Keratinocyte (primary cell): ENCODE results near the gene TAF1B. TPM values are rescaled to one million over a fixed set of nuclear protein-coding genes. Genes with fewer than 3 reads are reported as not detected.

Source experiments
- DNase-seq: peaks from one replicate; pipeline ENCODE4 v3.0.0-alpha.2; 2011; ENCODE audit warnings: low read depth, missing footprints, low spot score
- FAIRE-seq: peaks from 2 replicates; lab custom pipeline; 2011; peaks lifted over from hg19 to GRCh38; lab: Jason Lieb, UNC
- H2AFZ ChIP-seq: 2 replicates; pipeline ENCODE4 v1.6.0; 2012; ENCODE audit warnings: low read length, control low read depth, inconsistent platforms; ENCODE audit not compliant: control insufficient read depth
- H3K27ac ChIP-seq: 2 replicates; pipeline ENCODE4 v1.5.1; 2011; ENCODE audit warnings: low read length; ENCODE audit not compliant: control insufficient read depth, insufficient read depth
- H3K27me3 ChIP-seq: 3 replicates; pipeline ENCODE4 v1.6.0; 2011; ENCODE audit warnings: low read length; ENCODE audit not compliant: control insufficient read depth, insufficient read depth; ENCODE audit errors: extremely low read depth
- H3K36me3 ChIP-seq, 2 experiments: 2 replicates in 1 of 2; 3 replicates in 1 of 2; pipeline ENCODE4 v1.5.1; 2011; ENCODE audit warnings: low read length in 2 of 2, mild to moderate bottlenecking in 1 of 2; ENCODE audit not compliant: control insufficient read depth in 2 of 2, insufficient read depth in 2 of 2; ENCODE audit errors: extremely low read depth in 1 of 2
- H3K4me1 ChIP-seq: 3 replicates; pipeline ENCODE4 v1.5.1; 2011; ENCODE audit warnings: low read length; ENCODE audit not compliant: control insufficient read depth, insufficient read depth; ENCODE audit errors: extremely low read depth
- H3K4me2 ChIP-seq: 3 replicates; pipeline ENCODE4 v1.6.0; 2011; ENCODE audit warnings: low read depth, low read length; ENCODE audit not compliant: control insufficient read depth, insufficient read depth; ENCODE audit errors: extremely low read depth
- H3K4me3 ChIP-seq, 3 experiments: fragments of 200-600 bp in 1 of 3; sonication (generic) in 1 of 3; 2 replicates in 2 of 3; 3 replicates in 1 of 3; pipeline ENCODE4 v1.5.1; 2011 to 2016; ENCODE audit warnings: low read length in 3 of 3, mild to moderate bottlenecking in 3 of 3, control low read depth in 2 of 3, inconsistent platforms in 1 of 3, low read depth in 1 of 3, mixed read lengths in 1 of 3, mixed run types in 1 of 3, moderate library complexity in 1 of 3; ENCODE audit not compliant: control insufficient read depth in 2 of 3, insufficient read depth in 2 of 3; ENCODE audit errors: extremely low read depth in 1 of 3
- H3K79me2 ChIP-seq: 2 replicates; pipeline ENCODE4 v1.6.0; 2012; ENCODE audit warnings: low read length; ENCODE audit not compliant: control insufficient read depth, insufficient read depth
- H3K9ac ChIP-seq: 3 replicates; pipeline ENCODE4 v1.6.0; 2011; ENCODE audit warnings: low read length; ENCODE audit not compliant: control insufficient read depth, insufficient read depth; ENCODE audit errors: extremely low read depth
- H3K9me1 ChIP-seq: 3 replicates; pipeline ENCODE4 v1.6.0; 2011; ENCODE audit warnings: low read length; ENCODE audit not compliant: control insufficient read depth, insufficient read depth; ENCODE audit errors: extremely low read depth
- H3K9me3 ChIP-seq: 2 replicates; pipeline ENCODE4 v1.5.1; 2012; ENCODE audit warnings: low read depth, low read length; ENCODE audit not compliant: control insufficient read depth
- H4K20me1 ChIP-seq: 3 replicates; pipeline ENCODE4 v1.6.0; 2011; ENCODE audit warnings: low read length; ENCODE audit not compliant: control insufficient read depth, insufficient read depth; ENCODE audit errors: extremely low read depth
- CTCF ChIP-seq, 3 experiments: IDR thresholded peaks in 1 of 3; conservative IDR thresholded peaks in 1 of 3; optimal IDR thresholded peaks in 1 of 3; 2 replicates in 2 of 3; 3 replicates in 1 of 3; pipeline versions ENCODE3 to v1.5.1; 2011; ENCODE audit warnings: low read length in 3 of 3, mild to moderate bottlenecking in 3 of 3, moderate library complexity in 2 of 3, control low read depth in 1 of 3, inconsistent platforms in 1 of 3; ENCODE audit not compliant: insufficient read depth in 2 of 3; ENCODE audit errors: extremely low read depth in 1 of 3
- EZH2 ChIP-seq: IDR thresholded peaks from one replicate; pipeline ENCODE4 v1.6.1; 2012; ENCODE audit warnings: inconsistent platforms, mild to moderate bottlenecking, low read length, moderate library complexity
- dilution Hi-C: fragments of 300-500 bp; cut with MboI; formaldehyde crosslinking; loops from one replicate; pipeline ENCODE4 v1.7.0; 2020; ENCODE audit warnings: low sequenced_read_pairs; ENCODE audit not compliant: extremely low pct_ligation_motif_present
- polyA plus RNA-seq, 5 experiments: library from polyadenylated mRNA; depleted of rRNA in 3 of 5; stranded (reverse) in 3 of 5; stranded (forward) in 1 of 5; unstranded in 1 of 5; fragments of >200 nt; gene quantifications; 1 replicate in 1 of 5; 2 replicates in 3 of 5; 3 replicates in 1 of 5; pipeline versions ENCODE4 v1.2.1 to v1.2.3, GENCODE V29; 2011 to 2012; ENCODE audit warnings: missing spikeins in 2 of 5, low read depth in 1 of 5, low replicate concordance in 1 of 5

Gene TAF1B
- polyA plus RNA-seq, 1 donor (not counting 4 experiments of a cell fraction or from before 2014, with no cell fraction given), result 16.5 TPM

GRCh38 chr2:9824956-9825720 lies 18.1 kb upstream of the TAF1B start:
- dilution Hi-C loops, result no loop called here
- Histone ChIP-seq H3K4me1 (peaks cover 14% of the 10 kb centered on the region), H3K4me3 (no peak overlapping the region)

GRCh38 chr2:9826208-9826607 lies 17.1 kb upstream of the TAF1B start:
- Histone ChIP-seq H3K4me1 (peaks cover 19% of the 10 kb centered on the region), H3K4me3 (no peak overlapping the region), H3K27me3 (no peaks in the 10 kb centered on the region), H3K4me2 (no peak overlapping the region), H3K9me1 (no peaks in the 10 kb centered on the region), H3K79me2 (no peaks in the 10 kb centered on the region), H3K36me3 (no peaks in the 10 kb centered on the region), H4K20me1 (no peaks in the 10 kb centered on the region), H3K9me3 (no peaks in the 10 kb centered on the region), H3K27ac (no peak overlapping the region), H2AFZ (no peak overlapping the region), H3K9ac (no peak overlapping the region)
- DNase-seq (no peak), FAIRE-seq (no peak)
- dilution Hi-C loops, result no loop called here
- TF ChIP-seq EZH2 (no peak), CTCF (optimal IDR thresholded peaks at IDR 0.05 in 1 of 3, IDR thresholded peaks at IDR 0.05 in 1 of 3, conservative IDR thresholded peaks at IDR 0.05 in 1 of 3; ENCODE audit: extremely low read depth in 1 of 3, insufficient read depth in 2 of 3, low read length in 3 of 3) (no peak)

More at GRCh38 chr2:9824956-9825720, 18.1 kb upstream of the TAF1B start:
- no peaks in the 10 kb centered on the region for H3K9me1 ChIP-seq
- no peak overlapping the region for H2AFZ ChIP-seq
- H3K79me2 ChIP-seq, result no peaks in the 10 kb centered on the region
- FAIRE-seq (no peak), DNase-seq (no peak)
- no peaks in the 10 kb centered on the region for H3K27me3 ChIP-seq
- H3K9ac ChIP-seq, result no peak overlapping the region
- no peaks in the 10 kb centered on the region for H4K20me1 ChIP-seq
- H3K4me2 ChIP-seq, result no peak overlapping the region
- H3K27ac ChIP-seq, result no peak overlapping the region
- no peaks in the 10 kb centered on the region for H3K9me3 ChIP-seq
- TF ChIP-seq EZH2 (no peak), CTCF (optimal IDR thresholded peaks at IDR 0.05 in 1 of 3, IDR thresholded peaks at IDR 0.05 in 1 of 3, conservative IDR thresholded peaks at IDR 0.05 in 1 of 3; ENCODE audit: extremely low read depth in 1 of 3, insufficient read depth in 2 of 3, low read length in 3 of 3) (no peak)
- no peaks in the 10 kb centered on the region for H3K36me3 ChIP-seq
